Suprapubic skin (tissue), 3 donors: ENCODE results near the gene BRME1.

ENCODE experiments used
- CTCF ChIP-seq, 2 donors: fragments of 200-600 bp in 1 of 2; fragments of 450-650 bp in 1 of 2; sonication (generic) in 1 of 2; IDR thresholded peaks; one replicate each; pipeline ENCODE4 v1.5.1; 2016 to 2019; ENCODE audit warnings: antibody characterized with exemption in 2 of 2, mild to moderate bottlenecking in 1 of 2, moderate library complexity in 1 of 2
- EP300 ChIP-seq: sonication (generic); formaldehyde crosslinking; IDR thresholded peaks from one replicate; pipeline ENCODE4 v1.6.1; 2017; ENCODE audit warnings: antibody characterized with exemption
- POLR2A ChIP-seq, 2 donors: fragments of 450-650 bp; IDR thresholded peaks; one replicate each; pipeline ENCODE4 v1.6.1; 2017; ENCODE audit warnings: antibody characterized with exemption in 2 of 2, mild to moderate bottlenecking in 2 of 2, moderate library complexity in 2 of 2

GRCh38 chr19:13946414-13946813 is 40.5 kb upstream of the BRME1 start:
- TF ChIP-seq CTCF (IDR thresholded peaks at IDR 0.05) (no peak), POLR2A (IDR thresholded peaks at IDR 0.05) (no peak), EP300 (no peak)
